ENCODE data around the gene CHCHD3. TPM values are rescaled to one million over a fixed set of nuclear protein-coding genes. Genes with fewer than 3 reads are reported as not detected.

CHCHD3 gene
- total and polyA plus RNA-seq, 4 donors: 29.1 to 50.3 (median 36.0) TPM

GRCh38 chr7:133095119-133095671, 13.3 kb upstream of the CHCHD3 start:
- no peaks in the 10 kb centered on the region for H3K9me3 ChIP-seq (ENCODE audit: control insufficient read depth, low read length)
- WGBS, 2 donors: 75 to 82% methylated on average over 7 of the region's 7 CpGs
- no peak overlapping the region for H3K4me3 ChIP-seq (ENCODE audit: low read length in 2 of 2)
- no peak overlapping the region for H3K27ac ChIP-seq (ENCODE audit: low read depth in 1 of 2, low read length in 2 of 2)
- ATAC-seq (ENCODE audit: low FRiP score) (no peak), DNase-seq (no peak)
- no peaks in the 10 kb centered on the region for H3K27me3 ChIP-seq (ENCODE audit: control insufficient read depth in 1 of 2, insufficient read depth in 2 of 2, low read length in 1 of 2)
- intact Hi-C loops (cut with DNase I): no loop called here
- no peaks in the 10 kb centered on the region for H3K4me1 ChIP-seq (ENCODE audit: control insufficient read depth in 1 of 2, insufficient read depth in 2 of 2, low read length in 2 of 2)
- H3K36me3 ChIP-seq (ENCODE audit: control insufficient read depth in 1 of 2, insufficient read depth in 2 of 2, low read length in 1 of 2): no peaks in the 10 kb centered on the region

GRCh38 chr7:133091943-133092464, 10.1 kb upstream of the CHCHD3 start:
- Histone ChIP-seq H3K36me3 (ENCODE audit: control insufficient read depth in 1 of 2, insufficient read depth in 2 of 2, low read length in 1 of 2) (no peaks in the 10 kb centered on the region), H3K9me3 (ENCODE audit: control insufficient read depth, low read length) (no peaks in the 10 kb centered on the region), H3K27ac (ENCODE audit: low read depth in 1 of 2, low read length in 2 of 2) (no peak overlapping the region), H3K4me3 (ENCODE audit: low read length in 2 of 2) (no peak overlapping the region), H3K4me1 (ENCODE audit: control insufficient read depth in 1 of 2, insufficient read depth in 2 of 2, low read length in 2 of 2) (no peaks in the 10 kb centered on the region), H3K27me3 (ENCODE audit: control insufficient read depth in 1 of 2, insufficient read depth in 2 of 2, low read length in 1 of 2) (no peaks in the 10 kb centered on the region)
- ATAC-seq (ENCODE audit: low FRiP score) (no peak), DNase-seq (no peak)
- intact Hi-C loops (cut with DNase I): no loop called here
- WGBS, 2 donors: 86 to 88% methylated on average over 3 of the region's 3 CpGs

GRCh38 chr7:133082390-133082766, 488 bp upstream of the CHCHD3 start:
- H3K36me3 ChIP-seq (ENCODE audit: control insufficient read depth in 1 of 2, insufficient read depth in 2 of 2, low read length in 1 of 2): no peaks in the 10 kb centered on the region
- intact Hi-C loops (cut with DNase I): loop anchor here in 1 of 2 donors (1.0 to 10.0 kb wide), 2 partner anchors 31 to 172 kb away; partner anchors contain the start of gene EXOC4
- ATAC-seq (ENCODE audit: low FRiP score) (no peak), DNase-seq (no peak)
- 92% methylated on average over 3 of the region's 3 CpGs for WGBS, 2 donors
- H3K4me3 ChIP-seq (ENCODE audit: low read length in 2 of 2): no peak overlapping the region
- no peaks in the 10 kb centered on the region for H3K9me3 ChIP-seq (ENCODE audit: control insufficient read depth, low read length)
- no peaks in the 10 kb centered on the region for H3K27me3 ChIP-seq (ENCODE audit: control insufficient read depth in 1 of 2, insufficient read depth in 2 of 2, low read length in 1 of 2)
- H3K4me1 ChIP-seq (ENCODE audit: control insufficient read depth in 1 of 2, insufficient read depth in 2 of 2, low read length in 2 of 2): no peaks in the 10 kb centered on the region
- no peak overlapping the region for H3K27ac ChIP-seq (ENCODE audit: low read depth in 1 of 2, low read length in 2 of 2)

- 2 to 4% methylated on average over 8 of the region's 8 CpGs for WGBS, 2 donors
- intact Hi-C loops (cut with DNase I): loop anchor here (2.0 to 10.0 kb wide), 2 partner anchors 30 to 174 kb away; partner anchors contain the start of gene EXOC4 (in 1 of the 2)
- H3K9me3 ChIP-seq (ENCODE audit: control insufficient read depth, low read length): no peaks in the 10 kb centered on the region
These were observed 731 bp downstream of the CHCHD3 start for GRCh38 chr7:133081119-133081598.

GRCh38 chr7:133079296-133079695, 2.6 kb downstream of the CHCHD3 start:
- 67% methylated on average over 5 of the region's 5 CpGs for WGBS, 2 donors
- DNase-seq (no peak), ATAC-seq (ENCODE audit: low FRiP score) (no peak)
- Histone ChIP-seq H3K9me3 (ENCODE audit: control insufficient read depth, low read length) (no peaks in the 10 kb centered on the region), H3K4me3 (ENCODE audit: low read length in 2 of 2) (no peak overlapping the region), H3K4me1 (ENCODE audit: control insufficient read depth in 1 of 2, insufficient read depth in 2 of 2, low read length in 2 of 2) (no peaks in the 10 kb centered on the region), H3K27ac (ENCODE audit: low read depth in 1 of 2, low read length in 2 of 2) (no peak overlapping the region), H3K36me3 (ENCODE audit: control insufficient read depth in 1 of 2, insufficient read depth in 2 of 2, low read length in 1 of 2) (peaks cover 0 to 2% of the 10 kb centered on the region in 2 donors), H3K27me3 (ENCODE audit: control insufficient read depth in 1 of 2, insufficient read depth in 2 of 2, low read length in 1 of 2) (no peaks in the 10 kb centered on the region)
- intact Hi-C loops (cut with DNase I): no loop called here

More at GRCh38 chr7:133081119-133081598, 731 bp downstream of the CHCHD3 start:
- ATAC-seq (ENCODE audit: low FRiP score) (peak; percentile 3), DNase-seq (no peak)
- no peaks in the 10 kb centered on the region for H3K36me3 ChIP-seq (ENCODE audit: control insufficient read depth in 1 of 2, insufficient read depth in 2 of 2, low read length in 1 of 2)
- H3K27me3 ChIP-seq (ENCODE audit: control insufficient read depth in 1 of 2, insufficient read depth in 2 of 2, low read length in 1 of 2): no peaks in the 10 kb centered on the region
- no peaks in the 10 kb centered on the region for H3K4me1 ChIP-seq (ENCODE audit: control insufficient read depth in 1 of 2, insufficient read depth in 2 of 2, low read length in 2 of 2)
- H3K27ac ChIP-seq (ENCODE audit: low read depth in 1 of 2, low read length in 2 of 2): peak overlapping the region in 1 of 2 donors; percentile 26
- H3K4me3 ChIP-seq (ENCODE audit: low read length in 2 of 2): peak overlapping the region; percentile 58 to 70

- ATAC-seq (ENCODE audit: low FRiP score) (no peak), DNase-seq (no peak)
- no peaks in the 10 kb centered on the region for H3K9me3 ChIP-seq (ENCODE audit: control insufficient read depth, low read length)
- no peaks in the 10 kb centered on the region for H3K27me3 ChIP-seq (ENCODE audit: control insufficient read depth in 1 of 2, insufficient read depth in 2 of 2, low read length in 1 of 2)
- 91 to 96% methylated on average over 4 of the region's 4 CpGs for WGBS, 2 donors
- H3K4me3 ChIP-seq (ENCODE audit: low read length in 2 of 2): no peak overlapping the region
- H3K36me3 ChIP-seq (ENCODE audit: control insufficient read depth in 1 of 2, insufficient read depth in 2 of 2, low read length in 1 of 2): peaks cover 0 to 2% of the 10 kb centered on the region in 2 donors
- intact Hi-C loops (cut with DNase I): no loop called here
- no peak overlapping the region for H3K27ac ChIP-seq (ENCODE audit: low read depth in 1 of 2, low read length in 2 of 2)
- H3K4me1 ChIP-seq (ENCODE audit: control insufficient read depth in 1 of 2, insufficient read depth in 2 of 2, low read length in 2 of 2): no peaks in the 10 kb centered on the region
These were observed 4.5 kb downstream of the CHCHD3 start for GRCh38 chr7:133077394-133077793.

GRCh38 chr7:133076142-133076541, 5.7 kb downstream of the CHCHD3 start:
- no peaks in the 10 kb centered on the region for H3K27me3 ChIP-seq (ENCODE audit: control insufficient read depth in 1 of 2, insufficient read depth in 2 of 2, low read length in 1 of 2)
- WGBS, 2 donors: 90 to 92% methylated on average over 2 of the region's 2 CpGs
- H3K4me3 ChIP-seq (ENCODE audit: low read length in 2 of 2): no peak overlapping the region
- H3K9me3 ChIP-seq (ENCODE audit: control insufficient read depth, low read length): no peaks in the 10 kb centered on the region
- ATAC-seq (ENCODE audit: low FRiP score) (no peak), DNase-seq (no peak)
- H3K4me1 ChIP-seq (ENCODE audit: control insufficient read depth in 1 of 2, insufficient read depth in 2 of 2, low read length in 2 of 2): no peaks in the 10 kb centered on the region
- intact Hi-C loops (cut with DNase I): no loop called here
- peaks cover 0 to 2% of the 10 kb centered on the region in 2 donors for H3K36me3 ChIP-seq (ENCODE audit: control insufficient read depth in 1 of 2, insufficient read depth in 2 of 2, low read length in 1 of 2)
- H3K27ac ChIP-seq (ENCODE audit: low read depth in 1 of 2, low read length in 2 of 2): no peak overlapping the region

- peaks cover 0 to 2% of the 10 kb centered on the region in 2 donors for H3K36me3 ChIP-seq (ENCODE audit: control insufficient read depth in 1 of 2, insufficient read depth in 2 of 2, low read length in 1 of 2)
- H3K4me3 ChIP-seq (ENCODE audit: low read length in 2 of 2): no peak overlapping the region
- H3K27me3 ChIP-seq (ENCODE audit: control insufficient read depth in 1 of 2, insufficient read depth in 2 of 2, low read length in 1 of 2): no peaks in the 10 kb centered on the region
- DNase-seq (no peak), ATAC-seq (ENCODE audit: low FRiP score) (no peak)
- intact Hi-C loops (cut with DNase I): no loop called here
- H3K4me1 ChIP-seq (ENCODE audit: control insufficient read depth in 1 of 2, insufficient read depth in 2 of 2, low read length in 2 of 2): no peaks in the 10 kb centered on the region
- WGBS, 2 donors: 93 to 98% methylated on average over 2 of the region's 2 CpGs
- no peaks in the 10 kb centered on the region for H3K9me3 ChIP-seq (ENCODE audit: control insufficient read depth, low read length)
- H3K27ac ChIP-seq (ENCODE audit: low read depth in 1 of 2, low read length in 2 of 2): no peak overlapping the region
These were observed 10.4 kb downstream of the CHCHD3 start for GRCh38 chr7:133071506-133071905.

GRCh38 chr7:133070562-133070961, 11.3 kb downstream of the CHCHD3 start:
- Histone ChIP-seq H3K27me3 (ENCODE audit: control insufficient read depth in 1 of 2, insufficient read depth in 2 of 2, low read length in 1 of 2) (no peaks in the 10 kb centered on the region), H3K36me3 (ENCODE audit: control insufficient read depth in 1 of 2, insufficient read depth in 2 of 2, low read length in 1 of 2) (peaks cover 0 to 2% of the 10 kb centered on the region in 2 donors), H3K4me3 (ENCODE audit: low read length in 2 of 2) (no peak overlapping the region), H3K27ac (ENCODE audit: low read depth in 1 of 2, low read length in 2 of 2) (no peak overlapping the region), H3K4me1 (ENCODE audit: control insufficient read depth in 1 of 2, insufficient read depth in 2 of 2, low read length in 2 of 2) (no peaks in the 10 kb centered on the region), H3K9me3 (ENCODE audit: control insufficient read depth, low read length) (no peaks in the 10 kb centered on the region)
- intact Hi-C loops (cut with DNase I): no loop called here
- DNase-seq: no peak
- 41 to 52% methylated on average over 2 of the region's 2 CpGs for WGBS, 2 donors
- ATAC-seq (ENCODE audit: low FRiP score): no peak

Data from aorta (tissue), 5 donors.